ENCODE measurements around the gene PHYKPL. TPM values are rescaled to one million over a fixed set of nuclear protein-coding genes. Genes with fewer than 3 reads are reported as not detected.

The PHYKPL gene
- total RNA-seq, 1 experiment from 2014 or later = 43.2 TPM

DNA sequence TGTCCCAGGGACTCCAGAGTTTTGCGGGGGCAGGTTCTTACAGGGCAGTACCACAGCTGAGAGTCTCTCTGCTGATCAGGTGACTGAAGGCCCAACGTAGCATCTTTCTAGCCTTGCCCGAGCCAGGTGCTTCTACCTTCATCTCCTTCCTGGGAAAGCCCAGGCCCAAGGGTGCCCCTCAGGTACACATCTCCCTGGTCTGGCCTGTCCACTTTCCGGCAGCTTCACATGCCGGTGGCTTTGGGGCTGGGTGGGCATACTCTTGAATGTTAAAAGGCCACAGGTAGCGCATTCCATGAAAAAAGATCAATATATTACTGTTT, 5.7 kb upstream of the PHYKPL start:
- TF ChIP-seq POLR2AphosphoS5 (IDR thresholded peaks at IDR 0.05; ENCODE audit: low read depth, low read length) (no peak), SIN3A (IDR thresholded peaks at IDR 0.05; ENCODE audit: borderline replicate concordance, insufficient read depth, low read depth, low read length) (no peak), TCF7L2 (IDR thresholded peaks at IDR 0.05; ENCODE audit: low read depth, low read length) (no peak)
- TF ChIP-seq, protein P1, sequence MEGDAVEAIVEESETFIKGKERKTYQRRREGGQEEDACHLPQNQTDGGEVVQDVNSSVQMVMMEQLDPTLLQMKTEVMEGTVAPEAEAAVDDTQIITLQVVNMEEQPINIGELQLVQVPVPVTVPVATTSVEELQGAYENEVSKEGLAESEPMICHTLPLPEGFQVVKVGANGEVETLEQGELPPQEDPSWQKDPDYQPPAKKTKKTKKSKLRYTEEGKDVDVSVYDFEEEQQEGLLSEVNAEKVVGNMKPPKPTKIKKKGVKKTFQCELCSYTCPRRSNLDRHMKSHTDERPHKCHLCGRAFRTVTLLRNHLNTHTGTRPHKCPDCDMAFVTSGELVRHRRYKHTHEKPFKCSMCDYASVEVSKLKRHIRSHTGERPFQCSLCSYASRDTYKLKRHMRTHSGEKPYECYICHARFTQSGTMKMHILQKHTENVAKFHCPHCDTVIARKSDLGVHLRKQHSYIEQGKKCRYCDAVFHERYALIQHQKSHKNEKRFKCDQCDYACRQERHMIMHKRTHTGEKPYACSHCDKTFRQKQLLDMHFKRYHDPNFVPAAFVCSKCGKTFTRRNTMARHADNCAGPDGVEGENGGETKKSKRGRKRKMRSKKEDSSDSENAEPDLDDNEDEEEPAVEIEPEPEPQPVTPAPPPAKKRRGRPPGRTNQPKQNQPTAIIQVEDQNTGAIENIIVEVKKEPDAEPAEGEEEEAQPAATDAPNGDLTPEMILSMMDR (IDR thresholded peaks at IDR 0.05) = no peak
- TF ChIP-seq, protein P2, sequence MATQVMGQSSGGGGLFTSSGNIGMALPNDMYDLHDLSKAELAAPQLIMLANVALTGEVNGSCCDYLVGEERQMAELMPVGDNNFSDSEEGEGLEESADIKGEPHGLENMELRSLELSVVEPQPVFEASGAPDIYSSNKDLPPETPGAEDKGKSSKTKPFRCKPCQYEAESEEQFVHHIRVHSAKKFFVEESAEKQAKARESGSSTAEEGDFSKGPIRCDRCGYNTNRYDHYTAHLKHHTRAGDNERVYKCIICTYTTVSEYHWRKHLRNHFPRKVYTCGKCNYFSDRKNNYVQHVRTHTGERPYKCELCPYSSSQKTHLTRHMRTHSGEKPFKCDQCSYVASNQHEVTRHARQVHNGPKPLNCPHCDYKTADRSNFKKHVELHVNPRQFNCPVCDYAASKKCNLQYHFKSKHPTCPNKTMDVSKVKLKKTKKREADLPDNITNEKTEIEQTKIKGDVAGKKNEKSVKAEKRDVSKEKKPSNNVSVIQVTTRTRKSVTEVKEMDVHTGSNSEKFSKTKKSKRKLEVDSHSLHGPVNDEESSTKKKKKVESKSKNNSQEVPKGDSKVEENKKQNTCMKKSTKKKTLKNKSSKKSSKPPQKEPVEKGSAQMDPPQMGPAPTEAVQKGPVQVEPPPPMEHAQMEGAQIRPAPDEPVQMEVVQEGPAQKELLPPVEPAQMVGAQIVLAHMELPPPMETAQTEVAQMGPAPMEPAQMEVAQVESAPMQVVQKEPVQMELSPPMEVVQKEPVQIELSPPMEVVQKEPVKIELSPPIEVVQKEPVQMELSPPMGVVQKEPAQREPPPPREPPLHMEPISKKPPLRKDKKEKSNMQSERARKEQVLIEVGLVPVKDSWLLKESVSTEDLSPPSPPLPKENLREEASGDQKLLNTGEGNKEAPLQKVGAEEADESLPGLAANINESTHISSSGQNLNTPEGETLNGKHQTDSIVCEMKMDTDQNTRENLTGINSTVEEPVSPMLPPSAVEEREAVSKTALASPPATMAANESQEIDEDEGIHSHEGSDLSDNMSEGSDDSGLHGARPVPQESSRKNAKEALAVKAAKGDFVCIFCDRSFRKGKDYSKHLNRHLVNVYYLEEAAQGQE (IDR thresholded peaks at IDR 0.05; ENCODE audit: insufficient read depth in 1 of 2, low read depth in 2 of 2, low read length in 1 of 2) = no peak
- Histone ChIP-seq H3K4me1 (ENCODE audit: control insufficient read depth, insufficient read depth, low read length) (0 out of 2 replicates have a peak, but pooled peaks cover 5% of the 10 kb centered on the region), H3K27ac (ENCODE audit: low read length) (no peak overlapping the region), H3K9me3 (ENCODE audit: control insufficient read depth, insufficient read depth, low read depth, low read length) (no peaks in the 10 kb centered on the region), H3K4me3 (ENCODE audit: low read depth in 2 of 2, low read length in 2 of 2) (no peak overlapping the region), H3K27me3 (ENCODE audit: control insufficient read depth, insufficient read depth, low read length) (no peaks in the 10 kb centered on the region), H3K36me3 (ENCODE audit: control insufficient read depth, insufficient read depth, low read length) (no peaks in the 10 kb centered on the region)
- ATAC-seq = no peak
- no TSS peak for BruUV-seq (replicated peaks)
- intact Hi-C loops (cut with micrococcal nuclease; ENCODE audit: unreplicated experiment) = no loop called here
- ChIA-PET CTCF (no interaction called here), POLR2A (no interaction called here)
- DNase-seq (ENCODE audit: low read depth, low spot score) = no peak
- in situ Hi-C loops (cut with HindIII; ENCODE audit: low pct_unique_long_range_greater_than_20kb, low sequenced_read_pairs) = no loop called here

DNA sequence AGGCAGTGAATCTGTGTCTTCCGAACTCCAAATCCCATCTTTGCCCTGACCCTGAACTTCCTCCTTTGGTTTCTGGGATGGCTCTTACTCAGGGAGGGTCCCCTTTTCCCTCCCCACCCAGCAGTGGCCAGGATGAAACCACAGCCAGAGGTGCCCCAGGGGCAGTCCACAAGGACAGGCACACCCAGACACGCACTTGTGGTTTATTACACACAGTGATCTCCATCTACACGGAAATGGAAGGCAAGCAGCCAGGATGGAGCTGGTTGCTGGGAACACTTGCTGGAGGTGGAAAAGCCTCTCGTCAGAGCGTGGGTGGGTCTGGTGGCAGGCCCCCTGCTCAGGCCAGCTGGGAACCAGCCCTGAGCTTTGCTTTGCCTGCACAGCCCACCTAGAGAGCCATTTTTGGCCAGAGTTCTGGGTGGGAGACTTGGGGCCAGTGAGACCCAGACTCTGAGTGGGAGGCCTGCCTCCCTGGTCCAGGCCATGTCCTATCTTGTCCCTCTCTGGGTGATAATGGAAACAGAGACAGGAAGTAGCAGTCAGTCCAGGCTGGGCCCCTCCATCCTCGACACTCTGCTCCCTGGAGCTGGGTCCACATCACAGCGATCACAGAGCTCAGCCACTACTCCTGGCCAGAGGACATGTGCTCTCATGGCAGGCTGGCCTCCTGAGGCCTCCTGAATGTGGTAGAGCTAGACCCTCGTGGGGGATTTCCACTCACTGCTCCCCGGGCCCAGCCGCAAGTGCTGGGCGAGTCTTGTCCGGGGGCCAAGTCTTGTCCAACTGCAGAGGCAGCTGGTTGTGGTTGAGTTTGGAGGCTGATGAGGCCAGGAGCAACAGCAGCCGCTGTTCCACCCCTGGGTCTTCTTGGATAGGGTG, 5.1 kb upstream of the PHYKPL start:
- no peak overlapping the region for H3K27ac ChIP-seq (ENCODE audit: low read length)
- H3K4me1 ChIP-seq (ENCODE audit: control insufficient read depth, insufficient read depth, low read length) = peaks cover 10% of the 10 kb centered on the region
- H3K9me3 ChIP-seq (ENCODE audit: control insufficient read depth, insufficient read depth, low read depth, low read length) = no peaks in the 10 kb centered on the region
- TF ChIP-seq, protein P2 (IDR thresholded peaks at IDR 0.05; ENCODE audit: insufficient read depth in 1 of 2, low read depth in 2 of 2, low read length in 1 of 2) = no peak
- TF ChIP-seq POLR2AphosphoS5 (IDR thresholded peaks at IDR 0.05; ENCODE audit: low read depth, low read length) = no peak
- TF ChIP-seq, protein P1 (IDR thresholded peaks at IDR 0.05) = no peak
- no peak for TF ChIP-seq TCF7L2 (IDR thresholded peaks at IDR 0.05; ENCODE audit: low read depth, low read length)
- no peak for TF ChIP-seq SIN3A (IDR thresholded peaks at IDR 0.05; ENCODE audit: borderline replicate concordance, insufficient read depth, low read depth, low read length)
- intact Hi-C loops (cut with micrococcal nuclease; ENCODE audit: unreplicated experiment) = no loop called here
- BruUV-seq (replicated peaks) = no TSS peak
- no peaks in the 10 kb centered on the region for H3K27me3 ChIP-seq (ENCODE audit: control insufficient read depth, insufficient read depth, low read length)
- no peaks in the 10 kb centered on the region for H3K36me3 ChIP-seq (ENCODE audit: control insufficient read depth, insufficient read depth, low read length)
- DNase-seq (ENCODE audit: low read depth, low spot score) = no peak
- ChIA-PET CTCF (interaction anchor here (0.6 kb wide), 1 partner anchor 299 kb away, joined by 11 read pairs; no protein-coding TSS in a partner anchor), POLR2A (no interaction called here)
- no peak for ATAC-seq
- no peak overlapping the region for H3K4me3 ChIP-seq (ENCODE audit: low read depth in 2 of 2, low read length in 2 of 2)
- in situ Hi-C loops (cut with HindIII; ENCODE audit: low pct_unique_long_range_greater_than_20kb, low sequenced_read_pairs) = no loop called here
